Suppressor macrophage (primary cell): ENCODE results near the gene VWA8.
"Not testable (repeated sequence)": the region's sequence is repeated elsewhere in the genome, so short reads cannot be mapped to it uniquely, and the experiment has no call there.

Experiments
- DNase-seq, 4 experiments: peaks; one replicate each; pipeline ENCODE4 v3.0.0-alpha.2; 2020 to 2022

Gene VWA8

GRCh38 chr13:41641429-41641828 lies 319.5 kb downstream of the VWA8 start:
- no peak for DNase-seq

DNA sequence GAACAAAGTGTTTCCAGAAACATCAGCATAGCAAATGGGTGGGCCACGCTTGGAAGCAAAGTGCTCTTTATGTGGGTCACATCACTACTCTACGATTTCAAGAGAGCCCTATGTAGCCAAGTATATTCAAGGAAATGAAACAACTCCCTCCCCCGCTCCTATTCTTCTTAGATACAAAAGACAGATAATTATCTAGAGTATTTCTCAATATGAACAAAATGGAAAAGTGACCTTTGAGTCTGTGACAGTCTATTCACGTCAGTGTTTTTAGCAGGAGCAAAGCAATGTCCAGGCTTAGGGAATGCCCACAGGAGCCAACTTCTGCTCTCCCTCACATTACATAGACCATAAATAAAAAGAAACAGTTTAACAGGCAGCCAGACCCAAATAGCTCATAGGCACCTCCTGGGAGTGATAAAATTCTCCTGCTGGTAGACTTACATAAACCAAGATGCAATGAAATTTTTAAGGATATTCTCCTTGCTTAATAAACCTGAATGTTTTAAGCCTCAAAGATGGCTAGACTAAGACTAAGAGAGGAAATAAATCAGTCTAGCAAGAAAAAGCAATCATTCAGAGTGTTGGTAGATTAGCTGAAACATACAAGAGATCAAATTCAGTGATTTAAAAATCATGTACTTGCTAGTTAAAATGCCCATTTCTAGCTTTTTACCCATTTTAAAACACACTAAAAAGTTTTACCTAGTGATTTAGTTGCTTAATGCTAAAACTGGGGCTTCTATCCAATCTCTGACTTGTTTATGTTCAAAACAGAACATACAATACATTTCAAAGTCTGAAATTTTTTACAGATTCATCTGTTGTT lies 320.7 kb downstream of the VWA8 start:
- peak in 2 of 4 experiments; percentile 4 to 8 for DNase-seq

DNA sequence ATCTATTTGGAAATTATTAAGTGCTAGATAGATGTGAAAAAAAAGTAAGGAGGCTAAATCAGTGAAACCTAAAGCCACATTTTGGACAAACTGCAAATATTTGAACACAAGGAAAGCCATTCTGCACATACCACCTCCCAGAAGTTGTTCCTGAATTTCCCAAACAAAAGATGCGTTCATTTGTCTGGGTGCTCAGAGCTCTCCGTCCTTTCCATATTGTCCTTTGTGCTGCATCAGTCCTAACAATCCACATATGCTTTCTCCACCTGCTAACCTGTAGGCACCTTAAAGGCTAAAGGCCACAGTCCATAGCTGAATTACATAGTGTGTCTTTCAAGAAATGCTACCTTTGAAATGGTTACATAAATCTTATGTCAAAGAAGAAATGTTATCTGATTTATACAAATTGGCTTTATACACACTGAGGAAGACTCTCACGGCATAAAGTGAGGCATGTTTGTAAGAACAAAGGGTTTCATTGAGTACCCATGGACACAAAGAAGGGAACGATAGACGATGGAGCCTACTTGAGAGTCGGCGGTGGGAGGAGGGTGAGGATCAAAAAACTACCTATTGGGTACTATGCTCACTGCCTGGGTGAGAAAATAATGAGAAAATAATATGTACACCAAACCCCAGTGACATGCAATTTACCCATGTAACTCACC lies 321.5 kb downstream of the VWA8 start:
- no peak for DNase-seq

DNA sequence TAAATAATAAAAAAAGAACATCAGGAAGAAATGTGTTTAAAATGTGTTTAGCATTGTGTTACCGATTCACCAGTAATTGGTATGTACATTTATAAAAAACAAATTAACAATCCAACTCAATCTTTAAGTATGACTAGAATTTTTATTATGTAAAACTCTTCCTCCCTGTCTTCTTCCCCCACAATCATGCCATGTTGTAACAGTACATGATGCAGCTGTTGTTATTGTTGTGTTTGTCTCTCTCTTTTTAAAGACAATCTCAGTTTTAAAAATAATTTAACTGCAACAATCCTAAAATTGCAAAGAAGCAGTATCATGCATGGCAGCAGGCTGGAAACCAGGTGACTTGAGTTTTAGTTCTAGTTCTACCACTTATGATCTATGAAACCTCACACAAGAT lies 323.3 kb downstream of the VWA8 start:
- no peak for DNase-seq

DNA sequence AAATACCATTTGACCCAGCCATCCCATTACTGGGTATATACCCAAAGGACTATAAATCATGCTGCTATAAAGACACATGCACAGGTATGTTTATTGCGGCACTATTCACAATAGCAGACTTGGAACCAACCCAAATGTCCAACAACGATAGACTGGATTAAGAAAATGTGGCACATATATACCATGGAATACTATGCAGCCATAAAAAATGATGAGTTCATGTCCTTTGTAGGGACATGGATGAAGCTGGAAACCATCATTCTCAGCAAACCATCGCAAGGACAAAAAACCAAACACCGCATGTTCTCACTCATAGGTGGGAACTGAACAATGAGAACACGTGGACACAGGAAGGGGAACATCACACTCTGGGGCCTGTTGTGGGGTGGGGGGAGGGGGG lies 323.9 kb downstream of the VWA8 start:
- not testable (repeated sequence) for DNase-seq

DNA sequence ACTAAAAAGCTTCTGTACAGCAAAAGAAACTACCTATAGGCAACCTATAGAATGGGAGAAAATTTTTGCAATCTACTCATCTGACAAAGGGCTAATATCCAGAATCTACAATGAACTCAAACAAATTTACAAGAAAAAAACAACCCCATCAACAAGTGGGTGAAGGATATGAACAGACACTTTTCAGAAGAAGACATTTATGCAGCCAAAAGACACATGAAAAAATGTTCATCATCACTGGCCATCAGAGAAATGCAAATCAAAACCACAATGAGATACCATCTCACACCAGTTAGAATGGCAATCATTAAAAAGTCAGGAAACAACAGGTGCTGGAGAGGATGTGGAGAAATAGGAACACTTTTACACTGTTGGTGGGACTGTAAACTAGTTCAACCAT lies 324.3 kb downstream of the VWA8 start:
- not testable (repeated sequence) for DNase-seq

DNA sequence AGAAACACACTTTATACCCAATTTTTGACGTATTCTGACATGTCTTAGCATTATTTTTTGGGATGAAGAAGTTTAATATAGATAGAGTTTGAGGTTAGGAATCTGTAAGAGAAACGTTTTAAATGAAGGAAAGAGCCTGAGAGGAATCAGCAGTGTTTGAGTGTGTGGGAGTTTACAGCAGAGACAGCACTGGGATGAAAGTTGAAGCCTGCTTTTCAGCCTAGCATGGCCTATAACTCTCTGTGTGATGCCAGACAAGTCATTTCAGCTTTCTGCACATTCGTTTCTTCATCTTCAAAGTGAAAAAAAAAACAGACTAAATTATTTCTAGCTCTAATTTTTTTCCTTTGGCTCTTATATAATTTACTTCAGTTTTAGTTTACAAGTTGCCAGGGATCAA lies 326.5 kb downstream of the VWA8 start:
- no peak for DNase-seq

DNA sequence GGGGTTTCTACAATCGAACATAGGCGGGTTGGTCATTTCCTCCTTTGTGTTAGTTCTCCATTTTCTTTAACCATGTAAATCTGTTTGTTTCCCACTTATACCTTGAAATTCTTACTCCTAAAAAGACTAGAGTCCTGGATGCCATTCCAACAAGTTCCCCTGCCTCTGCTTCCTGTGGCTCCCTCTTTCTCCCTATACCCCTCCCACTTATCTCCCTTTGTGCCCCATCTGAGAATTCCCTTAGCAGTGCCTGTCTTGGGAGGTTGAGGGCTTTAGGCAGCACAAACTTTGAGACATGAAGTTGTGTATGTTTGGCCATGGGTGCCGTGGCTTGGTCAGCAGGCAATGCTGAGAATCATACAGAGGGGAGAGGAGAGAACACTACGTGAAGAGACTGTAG lies 327.1 kb downstream of the VWA8 start:
- no peak for DNase-seq

GRCh38 chr13:41631296-41631965 lies 329.5 kb downstream of the VWA8 start:
- DNase-seq = no peak

DNA sequence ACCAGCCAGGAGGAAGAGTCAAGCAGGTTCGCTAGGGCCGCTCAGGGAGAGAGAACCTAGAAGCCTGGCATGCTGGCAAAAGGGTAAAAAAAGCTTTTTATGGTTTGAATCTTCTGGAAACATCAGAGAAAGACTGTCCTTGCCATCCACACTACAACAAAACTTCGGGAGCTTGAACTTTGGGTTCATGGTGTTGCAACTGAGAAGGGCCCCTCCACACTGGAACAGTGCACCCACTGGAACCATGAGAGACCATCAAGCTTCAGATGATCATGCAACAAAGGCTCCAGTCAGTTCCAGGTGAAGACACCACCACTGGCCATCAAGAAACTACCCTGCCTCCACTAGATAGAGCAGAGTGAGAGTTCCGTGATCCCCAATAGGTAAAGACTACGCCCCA lies 333.5 kb downstream of the VWA8 start:
- DNase-seq = no peak

DNA sequence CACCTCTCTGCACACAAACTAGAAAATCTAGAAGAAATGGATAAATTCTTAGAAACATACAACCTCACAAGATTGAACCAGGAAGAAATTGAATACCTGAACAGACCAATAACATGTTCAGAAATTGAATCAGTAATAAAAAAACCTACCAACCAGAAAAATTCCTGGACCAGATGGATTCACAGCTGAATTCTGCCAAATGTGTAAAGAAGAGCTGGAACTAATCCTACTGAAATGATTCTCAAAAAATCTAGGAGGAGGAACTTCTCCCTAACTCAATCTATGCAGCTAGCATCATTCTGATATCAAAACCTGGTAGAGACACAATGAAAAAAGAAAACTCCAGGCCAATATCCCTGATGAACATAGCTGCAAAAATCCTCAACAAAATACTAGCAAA lies 336.9 kb downstream of the VWA8 start:
- no peak for DNase-seq

DNA sequence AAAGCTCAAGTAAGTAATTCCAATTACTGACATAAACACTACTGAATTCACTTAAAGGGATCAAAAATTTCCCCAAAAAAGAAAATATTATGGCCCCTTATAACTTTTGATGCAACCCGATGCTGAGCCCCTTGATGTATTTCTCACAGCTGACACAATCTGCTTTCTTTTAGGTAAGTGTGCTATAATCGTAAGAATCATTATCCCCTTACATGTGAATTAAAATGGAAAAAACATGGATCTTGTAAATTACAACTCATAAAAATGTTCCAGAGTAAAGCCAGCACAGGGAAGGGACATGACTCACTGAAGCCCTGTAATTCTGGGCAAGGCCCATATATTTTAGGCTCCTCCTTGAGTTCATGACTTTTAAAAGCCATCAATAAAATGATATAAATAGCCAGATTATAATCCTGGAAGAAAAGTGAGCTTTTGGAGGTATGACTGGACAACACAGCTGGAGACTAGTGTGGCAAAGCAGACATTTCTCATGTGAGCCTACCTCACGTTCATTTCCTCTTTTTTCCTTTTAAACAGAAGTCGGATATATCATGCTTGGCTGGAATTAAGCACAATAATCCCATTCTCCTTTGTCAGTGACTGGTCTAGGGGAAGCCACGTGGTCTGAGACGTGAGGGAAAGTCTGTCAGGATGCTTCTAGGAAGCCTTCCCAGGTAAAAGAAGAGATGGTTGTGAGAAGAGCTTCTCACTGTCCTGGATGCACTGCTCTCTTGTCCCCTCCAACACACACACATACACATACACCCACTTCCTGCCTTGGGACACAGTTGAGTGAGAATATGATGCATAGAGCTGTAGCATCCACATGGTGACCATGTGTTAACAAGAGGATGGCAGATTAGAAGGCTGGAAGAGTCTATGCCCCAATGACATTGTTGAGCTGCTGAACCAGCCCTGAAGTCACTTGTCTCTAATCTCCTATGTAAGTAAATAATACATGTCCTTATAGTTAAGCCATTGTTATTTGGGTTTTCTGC lies 338.2 kb downstream of the VWA8 start:
- peak in 2 of 4 experiments; percentile 7 to 17 for DNase-seq

DNA sequence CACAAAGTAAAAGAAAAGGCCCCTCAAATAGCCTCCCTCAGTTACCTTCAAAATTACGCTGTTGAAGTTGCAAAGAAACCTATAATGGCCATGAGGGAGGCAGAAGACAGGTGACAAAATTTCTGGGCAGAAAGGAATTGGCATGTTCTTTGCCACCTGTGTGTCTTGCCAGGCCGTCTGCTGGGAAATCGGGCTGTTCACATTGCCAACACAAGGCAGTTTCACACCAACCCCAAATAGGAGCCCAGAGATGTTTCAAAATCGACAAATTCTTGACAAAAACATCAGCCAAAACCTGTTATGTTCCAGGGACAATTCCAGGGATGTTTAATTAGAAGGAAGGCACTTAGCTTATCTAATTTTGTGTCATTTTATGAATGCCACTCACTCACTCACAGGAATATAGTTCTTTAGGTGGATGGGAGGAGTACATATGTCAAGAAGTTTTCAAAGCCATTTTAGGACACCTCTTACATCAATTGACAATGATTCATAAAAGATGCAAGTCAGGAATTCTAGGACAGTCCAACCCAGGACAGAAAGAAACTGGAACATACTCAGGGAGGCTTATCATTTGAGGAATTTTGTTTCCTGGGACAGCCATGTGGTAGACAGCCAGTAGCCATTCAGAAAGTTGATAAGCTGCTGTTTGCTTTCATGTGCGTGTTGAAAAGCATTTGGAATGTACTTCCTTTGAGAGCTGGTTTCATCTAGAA lies 339.0 kb downstream of the VWA8 start:
- DNase-seq = no peak

- not testable (repeated sequence) for DNase-seq
Observed at GRCh38 chr13:41617633-41618032, 343.3 kb downstream of the VWA8 start.

DNA sequence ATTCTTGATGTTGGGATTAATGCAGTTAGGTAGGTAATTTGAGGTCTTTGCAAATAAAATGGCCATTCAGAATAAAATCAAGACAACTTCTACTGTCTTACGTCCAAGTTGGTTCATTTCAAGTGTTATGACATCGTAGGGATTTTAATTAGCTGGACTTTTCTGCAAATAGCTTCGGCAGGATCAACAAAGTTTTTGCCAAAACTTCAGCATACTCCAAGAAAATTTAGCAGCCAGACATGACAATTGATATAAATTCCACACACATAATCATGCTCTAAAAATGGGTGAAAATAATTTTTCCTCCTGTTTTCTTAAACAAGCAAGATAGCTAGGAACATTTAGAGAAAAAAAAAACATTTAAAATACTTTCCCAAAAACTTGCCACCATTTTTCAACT lies 344.8 kb downstream of the VWA8 start:
- no peak for DNase-seq

- no peak for DNase-seq
Observed at GRCh38 chr13:41615528-41615855, 345.4 kb downstream of the VWA8 start.

DNA sequence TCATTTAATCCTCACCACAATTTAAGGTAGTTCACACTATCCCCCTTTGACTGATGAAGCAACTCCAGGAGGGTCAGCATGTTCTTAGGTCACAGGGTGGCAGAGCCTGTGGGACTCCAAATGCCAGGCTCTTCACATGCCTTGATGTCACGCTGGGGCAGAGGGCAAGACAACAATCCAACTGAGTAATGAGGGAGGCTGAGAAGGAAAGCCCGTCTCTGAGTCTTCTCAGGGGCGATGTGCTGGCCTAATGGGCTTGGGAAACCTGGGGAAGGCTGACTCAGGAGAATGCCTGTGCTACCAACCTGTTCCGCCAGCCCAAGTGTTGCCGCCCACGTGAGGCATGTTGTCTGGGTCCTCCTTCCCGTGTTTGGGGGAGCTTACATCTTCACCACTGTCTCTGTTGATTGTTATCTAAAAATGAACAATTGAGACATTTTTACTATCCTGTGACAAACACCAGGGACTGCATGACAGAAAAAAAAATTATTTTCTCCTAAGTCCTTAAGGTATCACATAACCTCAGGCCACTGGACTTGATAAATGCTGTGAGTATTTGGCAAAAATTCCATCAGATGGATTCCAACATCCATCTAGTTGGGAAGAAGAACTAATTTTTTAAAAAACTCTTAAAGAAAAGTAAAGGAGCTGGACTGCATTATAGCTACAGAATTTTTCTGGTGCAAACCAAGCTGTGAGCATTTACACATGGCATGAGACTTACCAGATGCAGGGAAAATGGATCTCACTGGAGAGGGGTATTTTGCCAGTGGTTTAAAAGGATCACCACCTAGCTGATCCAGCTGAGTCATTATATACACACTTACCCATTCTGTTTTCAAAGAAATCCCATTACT lies 346.0 kb downstream of the VWA8 start:
- DNase-seq = no peak

GRCh38 chr13:41613984-41614661 lies 346.8 kb downstream of the VWA8 start:
- DNase-seq = no peak

GRCh38 chr13:41613471-41613870 lies 347.4 kb downstream of the VWA8 start:
- DNase-seq = no peak

DNA sequence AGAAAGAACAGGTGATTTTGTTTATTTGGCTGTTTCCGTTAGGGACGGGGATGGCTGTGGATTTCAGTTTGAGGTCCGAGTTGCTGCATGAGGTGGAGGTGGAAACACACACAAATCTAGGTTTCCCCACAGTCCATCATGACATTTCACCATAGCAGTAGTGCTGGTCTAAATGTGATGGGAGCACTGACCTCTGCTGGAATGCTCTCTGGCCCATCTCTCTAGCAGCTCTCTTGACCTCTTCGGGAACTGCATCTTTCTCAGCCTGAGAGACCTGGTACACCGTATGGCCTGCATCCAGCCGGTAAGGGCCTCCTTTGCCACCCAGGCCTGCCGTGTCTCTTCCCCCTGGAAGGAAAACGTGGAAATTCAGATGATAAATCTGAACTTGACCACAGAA lies 349.5 kb downstream of the VWA8 start:
- no peak for DNase-seq
